ENCODE results near the gene NCBP2.

The NCBP2 gene

GRCh38 chr3:196938576-196938975 lies 3.8 kb downstream of the NCBP2 start:
- TF ChIP-seq RARB (CRISPR knock-in tag; IDR thresholded peaks at IDR 0.05) = no peak
- no peak for TF ChIP-seq PATZ1 (CRISPR knock-in tag; IDR thresholded peaks at IDR 0.05; ENCODE audit: borderline replicate concordance)
- no peak for TF ChIP-seq ZNF70 (CRISPR knock-in tag; IDR thresholded peaks at IDR 0.05)

GRCh38 chr3:196938124-196938523 lies 4.2 kb downstream of the NCBP2 start:
- ATAC-seq = no peak
- TF ChIP-seq ZFP3 (CRISPR knock-in tag; IDR thresholded peaks at IDR 0.05) = no peak
- TF ChIP-seq ZFP30 (CRISPR knock-in tag; IDR thresholded peaks at IDR 0.05) = no peak
- TF ChIP-seq PATZ1 (CRISPR knock-in tag; IDR thresholded peaks at IDR 0.05; ENCODE audit: borderline replicate concordance) = no peak
- no peak for TF ChIP-seq CSDC2 (CRISPR knock-in tag; IDR thresholded peaks at IDR 0.05)
- TF ChIP-seq ZC3H10 (CRISPR knock-in tag; IDR thresholded peaks at IDR 0.05) = no peak
- TF ChIP-seq OSR1 (CRISPR knock-in tag; IDR thresholded peaks at IDR 0.05) = no peak
- TF ChIP-seq PPARA (CRISPR knock-in tag; IDR thresholded peaks at IDR 0.05; ENCODE audit: borderline replicate concordance) = no peak
- TF ChIP-seq SNAI2 (CRISPR knock-in tag; IDR thresholded peaks at IDR 0.05) = no peak
- no peak for TF ChIP-seq TCF4 (CRISPR knock-in tag; IDR thresholded peaks at IDR 0.05; ENCODE audit: borderline replicate concordance)
- no peak for TF ChIP-seq ARNTL (CRISPR knock-in tag; IDR thresholded peaks at IDR 0.05; ENCODE audit: borderline replicate concordance, low read depth)

More at GRCh38 chr3:196938576-196938975, 3.8 kb downstream of the NCBP2 start:
- no peak for ATAC-seq

GRCh38 chr3:196936288-196936687 lies 6.0 kb downstream of the NCBP2 start:
- ATAC-seq = no peak
- no peak for TF ChIP-seq ZNF565 (CRISPR knock-in tag; conservative IDR thresholded peaks at IDR 0.05; ENCODE audit: low read depth)

- ATAC-seq = no peak
- TF ChIP-seq CSDC2 (CRISPR knock-in tag; IDR thresholded peaks at IDR 0.05) (no peak), ZNF70 (CRISPR knock-in tag; IDR thresholded peaks at IDR 0.05) (no peak), ZFP3 (CRISPR knock-in tag; IDR thresholded peaks at IDR 0.05) (no peak), ZC3H10 (CRISPR knock-in tag; IDR thresholded peaks at IDR 0.05) (no peak), ZNF565 (CRISPR knock-in tag; conservative IDR thresholded peaks at IDR 0.05; ENCODE audit: low read depth) (no peak), ZNF8 (CRISPR knock-in tag; IDR thresholded peaks at IDR 0.05) (no peak), RARB (CRISPR knock-in tag; IDR thresholded peaks at IDR 0.05) (no peak), PPARA (CRISPR knock-in tag; IDR thresholded peaks at IDR 0.05; ENCODE audit: borderline replicate concordance) (no peak), TOX (CRISPR knock-in tag; IDR thresholded peaks at IDR 0.05; ENCODE audit: borderline replicate concordance) (no peak), OSR1 (CRISPR knock-in tag; IDR thresholded peaks at IDR 0.05) (no peak), CSRNP3 (CRISPR knock-in tag; IDR thresholded peaks at IDR 0.05) (no peak), ESRRG (CRISPR knock-in tag; IDR thresholded peaks at IDR 0.05) (no peak), ISL1 (CRISPR knock-in tag; IDR thresholded peaks at IDR 0.05) (no peak), POU6F1 (CRISPR knock-in tag; IDR thresholded peaks at IDR 0.05; ENCODE audit: borderline replicate concordance, low read depth) (no peak), SNAI2 (CRISPR knock-in tag; IDR thresholded peaks at IDR 0.05) (no peak)
Measured at GRCh38 chr3:196932600-196932999, 9.7 kb downstream of the NCBP2 start.

GRCh38 chr3:196931828-196932587 lies 10.3 kb downstream of the NCBP2 start:
- TF ChIP-seq ZFP3 (CRISPR knock-in tag; IDR thresholded peaks at IDR 0.05) (no peak), TOX (CRISPR knock-in tag; IDR thresholded peaks at IDR 0.05; ENCODE audit: borderline replicate concordance) (no peak), ESRRG (CRISPR knock-in tag; IDR thresholded peaks at IDR 0.05) (no peak), PPARA (CRISPR knock-in tag; IDR thresholded peaks at IDR 0.05; ENCODE audit: borderline replicate concordance) (no peak), CREB5 (CRISPR knock-in tag; IDR thresholded peaks at IDR 0.05; ENCODE audit: low read depth) (no peak), ARNTL (CRISPR knock-in tag; IDR thresholded peaks at IDR 0.05; ENCODE audit: borderline replicate concordance, low read depth) (no peak), RARB (CRISPR knock-in tag; IDR thresholded peaks at IDR 0.05) (no peak), SNAI2 (CRISPR knock-in tag; IDR thresholded peaks at IDR 0.05) (no peak), PATZ1 (CRISPR knock-in tag; IDR thresholded peaks at IDR 0.05; ENCODE audit: borderline replicate concordance) (no peak), ZC3H10 (CRISPR knock-in tag; IDR thresholded peaks at IDR 0.05) (no peak), CSDC2 (CRISPR knock-in tag; IDR thresholded peaks at IDR 0.05) (no peak), BACH2 (CRISPR knock-in tag; IDR thresholded peaks at IDR 0.05; ENCODE audit: borderline replicate concordance) (no peak), ZNF565 (CRISPR knock-in tag; conservative IDR thresholded peaks at IDR 0.05; ENCODE audit: low read depth) (no peak), ZNF8 (CRISPR knock-in tag; IDR thresholded peaks at IDR 0.05) (no peak), OSR1 (CRISPR knock-in tag; IDR thresholded peaks at IDR 0.05) (no peak), ISL1 (CRISPR knock-in tag; IDR thresholded peaks at IDR 0.05) (no peak)
- ATAC-seq = no peak; the same call in 2 of the 3 replicates
